Colonic mucosa (tissue), 4 donors: Measurements from ENCODE around the gene SLC25A13. TPM values are rescaled to one million over a fixed set of nuclear protein-coding genes. Genes with fewer than 3 reads are reported as not detected.
"Not testable (repeated sequence)": the region's sequence is repeated elsewhere in the genome, so short reads cannot be mapped to it uniquely, and the experiment has no call there.

Experiments used
- DNase-seq: peaks from one replicate; pipeline ENCODE4 v3.0.0-alpha.2; 2020
- H3K27ac ChIP-seq: fragments of 200-600 bp; one replicate; pipeline ENCODE4 v1.8.0; 2021
- H3K27me3 ChIP-seq: fragments of 200-600 bp; one replicate; pipeline ENCODE4 v1.8.0; 2021
- H3K36me3 ChIP-seq: fragments of 200-600 bp; one replicate; pipeline ENCODE4 v1.8.0; 2021
- H3K4me1 ChIP-seq: fragments of 200-600 bp; one replicate; pipeline ENCODE4 v1.8.0; 2021; ENCODE audit warnings: mild to moderate bottlenecking
- H3K4me3 ChIP-seq: fragments of 200-600 bp; one replicate; pipeline ENCODE4 v1.8.0; 2021
- H3K9ac ChIP-seq, 2 donors: one replicate each; pipeline ENCODE4 v1.7.0; 2013; ENCODE audit warnings: control low read depth in 2 of 2, low read depth in 2 of 2, low read length in 2 of 2
- H3K9me3 ChIP-seq: fragments of 200-600 bp; one replicate; pipeline ENCODE4 v1.8.0; 2021
- intact Hi-C: fragments of 100-400 bp; cut with DNase I; formaldehyde crosslinking; loops from one replicate; pipeline ENCODE4 v1.14.1; 2022
- total RNA-seq, 2 donors: library from RNA; stranded (reverse); fragmentation: NEBNext Ultra II Directional in 1 of 2; extraction: Animal tissue kit (Norgen Biotek cat#: 25700) in 1 of 2; gene quantifications; one replicate each; pipeline ENCODE4 v1.2.1, GENCODE V29; 2021
- TF ChIP-seq, protein P1 (sequence below): fragments of 200-600 bp; IDR thresholded peaks from one replicate; pipeline ENCODE4 v1.8.0; 2022; ENCODE audit warnings: antibody characterized with exemption, mild to moderate bottlenecking
- donor health status: healthy.
- donor health status: DM: no; HTN: no; CAD: no.
- donor health status: DM: no; HTN: no; CAD: no.

SLC25A13 gene, protein sequence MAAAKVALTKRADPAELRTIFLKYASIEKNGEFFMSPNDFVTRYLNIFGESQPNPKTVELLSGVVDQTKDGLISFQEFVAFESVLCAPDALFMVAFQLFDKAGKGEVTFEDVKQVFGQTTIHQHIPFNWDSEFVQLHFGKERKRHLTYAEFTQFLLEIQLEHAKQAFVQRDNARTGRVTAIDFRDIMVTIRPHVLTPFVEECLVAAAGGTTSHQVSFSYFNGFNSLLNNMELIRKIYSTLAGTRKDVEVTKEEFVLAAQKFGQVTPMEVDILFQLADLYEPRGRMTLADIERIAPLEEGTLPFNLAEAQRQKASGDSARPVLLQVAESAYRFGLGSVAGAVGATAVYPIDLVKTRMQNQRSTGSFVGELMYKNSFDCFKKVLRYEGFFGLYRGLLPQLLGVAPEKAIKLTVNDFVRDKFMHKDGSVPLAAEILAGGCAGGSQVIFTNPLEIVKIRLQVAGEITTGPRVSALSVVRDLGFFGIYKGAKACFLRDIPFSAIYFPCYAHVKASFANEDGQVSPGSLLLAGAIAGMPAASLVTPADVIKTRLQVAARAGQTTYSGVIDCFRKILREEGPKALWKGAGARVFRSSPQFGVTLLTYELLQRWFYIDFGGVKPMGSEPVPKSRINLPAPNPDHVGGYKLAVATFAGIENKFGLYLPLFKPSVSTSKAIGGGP
- 10 to 100 TPM; 36.4 to 45.2 TPM for total RNA-seq

- no peaks in the 10 kb centered on the region for H3K27me3 ChIP-seq
Observed at GRCh38 chr7:96321658-96322372, at the start of gene SLC25A13. TSS of gene SLC25A13 (minus strand) at chr7:96322098. CDS start at chr7:96321956, 142 bp downstream.

GRCh38 chr7:96365916-96366315 is 44.0 kb upstream of the SLC25A13 start:
- H3K4me1 ChIP-seq, DNase-seq, H3K9ac ChIP-seq, H3K27ac ChIP-seq, H3K9me3 ChIP-seq, intact Hi-C loops, H3K36me3 ChIP-seq, H3K4me3 ChIP-seq, H3K27me3 ChIP-seq: not testable (repeated sequence)

More at GRCh38 chr7:96321658-96322372, at the start of gene SLC25A13:
- TF ChIP-seq, protein P1, sequence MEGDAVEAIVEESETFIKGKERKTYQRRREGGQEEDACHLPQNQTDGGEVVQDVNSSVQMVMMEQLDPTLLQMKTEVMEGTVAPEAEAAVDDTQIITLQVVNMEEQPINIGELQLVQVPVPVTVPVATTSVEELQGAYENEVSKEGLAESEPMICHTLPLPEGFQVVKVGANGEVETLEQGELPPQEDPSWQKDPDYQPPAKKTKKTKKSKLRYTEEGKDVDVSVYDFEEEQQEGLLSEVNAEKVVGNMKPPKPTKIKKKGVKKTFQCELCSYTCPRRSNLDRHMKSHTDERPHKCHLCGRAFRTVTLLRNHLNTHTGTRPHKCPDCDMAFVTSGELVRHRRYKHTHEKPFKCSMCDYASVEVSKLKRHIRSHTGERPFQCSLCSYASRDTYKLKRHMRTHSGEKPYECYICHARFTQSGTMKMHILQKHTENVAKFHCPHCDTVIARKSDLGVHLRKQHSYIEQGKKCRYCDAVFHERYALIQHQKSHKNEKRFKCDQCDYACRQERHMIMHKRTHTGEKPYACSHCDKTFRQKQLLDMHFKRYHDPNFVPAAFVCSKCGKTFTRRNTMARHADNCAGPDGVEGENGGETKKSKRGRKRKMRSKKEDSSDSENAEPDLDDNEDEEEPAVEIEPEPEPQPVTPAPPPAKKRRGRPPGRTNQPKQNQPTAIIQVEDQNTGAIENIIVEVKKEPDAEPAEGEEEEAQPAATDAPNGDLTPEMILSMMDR: no peak
- Histone ChIP-seq H3K4me3 (peak within 1 kb of the TSS; percentile 85), H3K4me1 (no peaks in the 10 kb centered on the region), H3K36me3 (no peaks in the 10 kb centered on the region), H3K27ac (peak within 1 kb of the TSS; percentile 92), H3K9ac (peak within 1 kb of the TSS; percentile 82 to 87), H3K9me3 (no peaks in the 10 kb centered on the region)
- intact Hi-C loops: no loop called here
- peak; percentile 92 for DNase-seq

GRCh38 chr7:96361116-96361857 is 39.4 kb upstream of the SLC25A13 start:
- intact Hi-C loops: no loop called here
- H3K4me3 ChIP-seq: no peak overlapping the region
- no peak overlapping the region for H3K27ac ChIP-seq

DNA sequence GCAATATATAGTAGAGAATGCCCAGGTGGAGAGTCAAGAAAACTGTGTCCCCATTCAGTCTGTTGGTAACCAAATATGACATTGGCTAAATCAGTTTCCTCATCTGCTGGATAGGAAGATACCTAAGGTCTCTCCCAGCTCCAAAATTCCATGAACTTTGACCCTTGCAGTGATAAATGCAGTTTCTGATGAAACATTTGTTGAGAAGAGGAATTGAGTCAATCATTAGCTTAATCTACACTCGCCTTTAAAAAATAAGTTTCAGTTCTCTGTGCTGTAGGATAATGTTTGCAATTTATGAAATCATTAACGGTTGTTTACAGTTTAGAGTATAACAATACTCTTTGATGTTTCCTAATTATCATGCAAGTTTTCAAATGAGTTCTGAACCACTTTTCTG is 38.0 kb upstream of the SLC25A13 start:
- intact Hi-C loops: no loop called here
- H3K9ac ChIP-seq: no peak overlapping the region

More at GRCh38 chr7:96361116-96361857, 39.4 kb upstream of the SLC25A13 start:
- Histone ChIP-seq H3K9ac (no peak overlapping the region), H3K36me3 (no peaks in the 10 kb centered on the region), H3K9me3 (no peaks in the 10 kb centered on the region), H3K27me3 (no peaks in the 10 kb centered on the region), H3K4me1 (no peaks in the 10 kb centered on the region)
- no peak for DNase-seq
- TF ChIP-seq, protein P1: no peak

GRCh38 chr7:96358236-96358971 is 36.5 kb upstream of the SLC25A13 start:
- H3K9me3 ChIP-seq, DNase-seq, H3K4me1 ChIP-seq, intact Hi-C loops, H3K27me3 ChIP-seq, H3K4me3 ChIP-seq, H3K27ac ChIP-seq, H3K9ac ChIP-seq, H3K36me3 ChIP-seq: not testable (repeated sequence)

More for the DNA sequence above, 38.0 kb upstream of the SLC25A13 start:
- Histone ChIP-seq H3K9me3 (no peaks in the 10 kb centered on the region), H3K4me1 (no peaks in the 10 kb centered on the region), H3K27me3 (no peaks in the 10 kb centered on the region), H3K4me3 (no peak overlapping the region), H3K27ac (no peak overlapping the region), H3K36me3 (no peaks in the 10 kb centered on the region)
- no peak for DNase-seq
- TF ChIP-seq, protein P1: no peak
